Measurements from ENCODE around the gene NDUFB3.
"Not testable (repeated sequence)": the region's sequence is repeated elsewhere in the genome, so short reads cannot be mapped to it uniquely, and the experiment has no call there.

Gene NDUFB3

GRCh38 chr2:201090574-201090973 is 18.8 kb downstream of the NDUFB3 start:
- no peak for FAIRE-seq
- DNase-seq (ENCODE audit: low spot score) = no peak

GRCh38 chr2:201093573-201093972 is 21.8 kb downstream of the NDUFB3 start:
- no peak for FAIRE-seq
- no peak for DNase-seq (ENCODE audit: low spot score)

- FAIRE-seq = no peak
- DNase-seq (ENCODE audit: low spot score) = no peak
Observed at GRCh38 chr2:201100497-201100896, 28.7 kb downstream of the NDUFB3 start.

- no peak for DNase-seq (ENCODE audit: low spot score)
- FAIRE-seq = no peak
Observed at GRCh38 chr2:201105759-201106158, 34.0 kb downstream of the NDUFB3 start.

- no peak for FAIRE-seq
- DNase-seq (ENCODE audit: low spot score) = no peak
Observed at GRCh38 chr2:201107624-201108023, 35.8 kb downstream of the NDUFB3 start.

- DNase-seq (ENCODE audit: low spot score) = no peak
- FAIRE-seq = no peak
Observed at GRCh38 chr2:201108341-201108740, 36.5 kb downstream of the NDUFB3 start.

GRCh38 chr2:201109186-201109585 is 37.4 kb downstream of the NDUFB3 start:
- DNase-seq (ENCODE audit: low spot score) = no peak
- FAIRE-seq = no peak

- no peak for FAIRE-seq
Observed at GRCh38 chr2:201110615-201111014, 38.8 kb downstream of the NDUFB3 start.

GRCh38 chr2:201111096-201111495 is 39.3 kb downstream of the NDUFB3 start:
- DNase-seq (ENCODE audit: low spot score) = no peak
- no peak for FAIRE-seq

More at GRCh38 chr2:201110615-201111014, 38.8 kb downstream of the NDUFB3 start:
- DNase-seq (ENCODE audit: low spot score) = no peak

GRCh38 chr2:201114350-201114749 is 42.5 kb downstream of the NDUFB3 start:
- no peak for DNase-seq (ENCODE audit: low spot score)
- FAIRE-seq = no peak

- no peak for FAIRE-seq
- DNase-seq (ENCODE audit: low spot score) = no peak
Observed at GRCh38 chr2:201114846-201115245, 43.0 kb downstream of the NDUFB3 start.

GRCh38 chr2:201116115-201116958 is 44.5 kb downstream of the NDUFB3 start, which contains the start of gene CFLAR:
CFLAR (plus strand) TSS chr2:201116164; CDS start chr2:201129866, 13,702 bp downstream.
- DNase-seq (ENCODE audit: low spot score) (peak; percentile 60), FAIRE-seq (no peak)

GRCh38 chr2:201116959-201117734 is 45.3 kb downstream of the NDUFB3 start:
- peak; percentile 37 for DNase-seq (ENCODE audit: low spot score)
- FAIRE-seq = no peak

- DNase-seq (ENCODE audit: low spot score); FAIRE-seq: not testable (repeated sequence)
Observed at GRCh38 chr2:201117735-201118094, 45.9 kb downstream of the NDUFB3 start.

GRCh38 chr2:201118121-201118960 is 46.5 kb downstream of the NDUFB3 start:
- DNase-seq (ENCODE audit: low spot score) (peak; percentile 76), FAIRE-seq (no peak)

GRCh38 chr2:201118961-201119854 is 47.4 kb downstream of the NDUFB3 start:
- DNase-seq (ENCODE audit: low spot score) (no peak), FAIRE-seq (no peak)

- FAIRE-seq = no peak
- DNase-seq (ENCODE audit: low spot score) = no peak
Observed at GRCh38 chr2:201122276-201122675, 50.5 kb downstream of the NDUFB3 start.

GRCh38 chr2:201126308-201127151 is 54.7 kb downstream of the NDUFB3 start:
- no peak for FAIRE-seq

GRCh38 chr2:201127152-201127511 is 55.3 kb downstream of the NDUFB3 start:
- FAIRE-seq (no peak), DNase-seq (ENCODE audit: low spot score) (no peak)

More at GRCh38 chr2:201126308-201127151, 54.7 kb downstream of the NDUFB3 start:
- no peak for DNase-seq (ENCODE audit: low spot score)

GRCh38 chr2:201127570-201127969 is 55.8 kb downstream of the NDUFB3 start:
- FAIRE-seq (no peak), DNase-seq (ENCODE audit: low spot score) (no peak)

Data from urothelium cell line (cell line).